Type B pancreatic cell (in vitro differentiated cells): ENCODE measurements around the gene ORC6. TPM values are rescaled to one million over a fixed set of nuclear protein-coding genes. Genes with fewer than 3 reads are reported as not detected.

Source experiments
- DNase-seq: peaks from one replicate; pipeline ENCODE4 v3.0.0; 2021; ENCODE audit warnings: mixed read lengths; ENCODE audit not compliant: unreplicated experiment; ENCODE audit errors: extremely low spot score
- H3K27ac Mint-ChIP-seq: 2 replicates; pipeline ENCODE4 v1.8.0; 2021; ENCODE audit warnings: mild to moderate bottlenecking, mixed read lengths
- H3K27me3 Mint-ChIP-seq: 2 replicates; pipeline ENCODE4 v1.8.0; 2021; ENCODE audit warnings: mixed read lengths
- H3K36me3 Mint-ChIP-seq: 2 replicates; pipeline ENCODE4 v1.8.0; 2021; ENCODE audit warnings: mixed read lengths
- H3K4me1 Mint-ChIP-seq: one replicate; pipeline ENCODE4 v1.8.0; 2021; ENCODE audit warnings: mixed read lengths; ENCODE audit not compliant: unreplicated experiment
- H3K4me3 Mint-ChIP-seq: 2 replicates; pipeline ENCODE4 v1.8.0; 2021; ENCODE audit warnings: mild to moderate bottlenecking, mixed read lengths
- H3K9me3 Mint-ChIP-seq: 2 replicates; pipeline ENCODE4 v1.8.0; 2021; ENCODE audit warnings: mixed read lengths
- total RNA-seq: library from RNA; stranded (reverse); gene quantifications from 2 replicates; pipeline ENCODE4 v1.2.1, GENCODE V29; 2021; ENCODE audit warnings: low replicate concordance
- TF ChIP-seq, protein P1 (sequence below): fragments of 200-600 bp; sonication (generic); conservative IDR thresholded peaks from 2 replicates; pipeline ENCODE4 v1.5.0; 2021; ENCODE audit warnings: antibody characterized with exemption, mild to moderate bottlenecking

ORC6 gene
- total RNA-seq, 1 donor from 2014 or later: 48.8 TPM

DNA sequence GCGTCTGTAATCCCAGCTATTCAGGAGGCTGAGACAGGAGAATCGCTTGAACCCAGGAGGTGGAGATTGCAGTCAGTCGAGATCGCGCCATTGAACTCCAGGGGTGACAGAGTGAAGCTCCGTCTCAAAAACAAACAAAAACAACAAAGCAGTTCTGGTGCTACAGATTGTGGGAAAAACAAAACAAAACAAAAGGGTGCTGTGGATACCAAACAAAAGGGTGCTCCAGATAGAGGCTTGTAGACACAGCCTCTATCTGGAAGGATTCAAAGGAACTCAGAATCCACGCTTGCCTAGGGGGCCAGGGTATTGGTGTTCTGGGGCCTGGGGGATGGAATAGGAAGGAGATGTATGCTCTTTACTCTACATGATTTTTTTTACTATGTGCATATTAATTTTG is 56.2 kb downstream of the ORC6 start:
- Mint-ChIP-seq H3K27me3 (no peaks in the 10 kb centered on the region), H3K4me3 (no peak overlapping the region), H3K9me3 (no peaks in the 10 kb centered on the region), H3K4me1 (peaks cover 25% of the 10 kb centered on the region), H3K36me3 (no peaks in the 10 kb centered on the region), H3K27ac (no peak overlapping the region)
- TF ChIP-seq, protein P1, sequence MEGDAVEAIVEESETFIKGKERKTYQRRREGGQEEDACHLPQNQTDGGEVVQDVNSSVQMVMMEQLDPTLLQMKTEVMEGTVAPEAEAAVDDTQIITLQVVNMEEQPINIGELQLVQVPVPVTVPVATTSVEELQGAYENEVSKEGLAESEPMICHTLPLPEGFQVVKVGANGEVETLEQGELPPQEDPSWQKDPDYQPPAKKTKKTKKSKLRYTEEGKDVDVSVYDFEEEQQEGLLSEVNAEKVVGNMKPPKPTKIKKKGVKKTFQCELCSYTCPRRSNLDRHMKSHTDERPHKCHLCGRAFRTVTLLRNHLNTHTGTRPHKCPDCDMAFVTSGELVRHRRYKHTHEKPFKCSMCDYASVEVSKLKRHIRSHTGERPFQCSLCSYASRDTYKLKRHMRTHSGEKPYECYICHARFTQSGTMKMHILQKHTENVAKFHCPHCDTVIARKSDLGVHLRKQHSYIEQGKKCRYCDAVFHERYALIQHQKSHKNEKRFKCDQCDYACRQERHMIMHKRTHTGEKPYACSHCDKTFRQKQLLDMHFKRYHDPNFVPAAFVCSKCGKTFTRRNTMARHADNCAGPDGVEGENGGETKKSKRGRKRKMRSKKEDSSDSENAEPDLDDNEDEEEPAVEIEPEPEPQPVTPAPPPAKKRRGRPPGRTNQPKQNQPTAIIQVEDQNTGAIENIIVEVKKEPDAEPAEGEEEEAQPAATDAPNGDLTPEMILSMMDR: no peak
- DNase-seq: no peak

DNA sequence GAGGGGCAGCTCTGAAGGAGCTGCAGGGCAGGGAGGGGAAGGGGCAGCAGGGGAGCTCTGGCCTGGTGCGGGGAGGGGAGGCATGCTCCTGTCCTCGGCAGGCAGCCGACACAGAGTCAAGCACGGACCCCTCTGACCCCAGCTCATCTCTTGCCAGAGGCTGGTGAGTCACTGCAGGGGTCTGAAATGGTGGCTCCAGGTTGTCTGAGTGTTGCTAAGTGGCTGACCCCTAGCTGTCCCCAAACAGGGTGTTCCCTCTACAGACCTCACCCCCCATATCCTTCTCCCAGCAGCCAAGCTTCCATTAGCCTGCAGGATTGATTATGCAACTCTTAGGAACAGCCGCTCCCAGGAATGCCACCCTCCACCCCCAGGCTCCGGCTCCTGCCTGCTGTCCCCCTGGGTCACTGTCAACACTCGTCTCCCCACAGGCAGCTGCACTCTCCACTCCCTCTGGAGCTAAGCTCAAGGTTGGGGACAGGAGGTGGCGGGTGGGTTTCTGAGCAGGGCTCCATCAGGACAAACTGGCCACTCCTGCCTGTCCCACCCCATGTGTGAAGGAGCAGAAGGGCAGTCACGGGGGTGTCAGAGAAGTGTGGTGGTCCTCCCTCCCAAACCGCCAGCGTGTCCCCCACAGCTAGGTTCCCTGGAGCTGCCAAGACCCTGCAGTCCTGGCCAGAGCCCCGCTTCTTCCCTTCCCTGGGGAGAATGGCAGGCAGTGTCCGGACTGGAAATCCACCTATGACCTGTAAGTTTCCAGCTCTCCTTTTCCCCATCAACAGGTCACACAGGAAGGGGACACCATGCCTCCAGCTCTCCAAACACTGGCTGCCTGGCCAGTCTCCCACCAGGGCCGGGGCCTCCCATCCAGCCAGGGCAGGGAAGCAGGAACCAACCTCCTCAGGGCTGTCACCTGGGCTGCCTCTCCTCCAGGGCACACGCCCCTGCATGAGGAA is 57.6 kb downstream of the ORC6 start:
- Mint-ChIP-seq H3K27me3 (no peaks in the 10 kb centered on the region), H3K4me1 (peaks cover 25% of the 10 kb centered on the region), H3K4me3 (no peak overlapping the region), H3K36me3 (no peaks in the 10 kb centered on the region), H3K27ac (no peak overlapping the region), H3K9me3 (no peaks in the 10 kb centered on the region)
- no peak for DNase-seq
- TF ChIP-seq, protein P1: no peak

Other genes starting within 250 kb of the ORC6 start
- 5.4 and 12.7 TPM in 2 replicates for gene SHCBP1, start 68.3 kb upstream of the ORC6 start, total RNA-seq
- 125 and 150 TPM in 2 replicates for gene VPS35, start 481 bp upstream of the ORC6 start, total RNA-seq
- gene MYLK3, start 58.7 kb downstream of the ORC6 start, total RNA-seq: 0.12 and 0.82 TPM in 2 replicates
- gene C16orf87, start 141.5 kb downstream of the ORC6 start, total RNA-seq: 11.5 and 14.3 TPM in 2 replicates
- 28.6 and 47.8 TPM in 2 replicates for gene GPT2, start 194.7 kb downstream of the ORC6 start, total RNA-seq